NK-92 treated with Interleukin-12 subunit alpha and Interleukin-12 subunit beta, amount 100 ng/mL, for 24 hours (cell line): ENCODE data around the gene ELOB.

ENCODE experiments used
- DNase-seq: peaks from one replicate; lab custom pipeline; 2025; lab: John Stamatoyannopoulos, UW

The ELOB gene

GRCh38 chr16:2768403-2769089 is 8.5 kb downstream of the ELOB start:
- no peak for DNase-seq

- DNase-seq, result no peak
Observed at GRCh38 chr16:2767891-2768290, 9.2 kb downstream of the ELOB start.

- DNase-seq, result no peak
Observed at GRCh38 chr16:2767140-2767731, 9.8 kb downstream of the ELOB start.

- no peak for DNase-seq
Observed at GRCh38 chr16:2766430-2767139, 10.5 kb downstream of the ELOB start.

- DNase-seq, result no peak
Observed at GRCh38 chr16:2765462-2766404, 11.3 kb downstream of the ELOB start.

- DNase-seq, result no peak
Observed at GRCh38 chr16:2764718-2765117, 12.4 kb downstream of the ELOB start.

GRCh38 chr16:2763173-2763572 is 13.9 kb downstream of the ELOB start:
- no peak for DNase-seq

GRCh38 chr16:2762711-2763110 is 14.4 kb downstream of the ELOB start:
- DNase-seq, result no peak

- no peak for DNase-seq
Observed at GRCh38 chr16:2761886-2762583, 15.0 kb downstream of the ELOB start.

- no peak for DNase-seq
Observed at GRCh38 chr16:2761472-2761871, 15.6 kb downstream of the ELOB start.

GRCh38 chr16:2757344-2757743 is 19.7 kb downstream of the ELOB start:
- no peak for DNase-seq

- DNase-seq, result no peak
Observed at GRCh38 chr16:2756288-2757015, 20.6 kb downstream of the ELOB start.

- DNase-seq, result no peak
Observed at GRCh38 chr16:2755158-2755557, 21.9 kb downstream of the ELOB start.

- no peak for DNase-seq
Observed at GRCh38 chr16:2753733-2754020, 23.4 kb downstream of the ELOB start.

GRCh38 chr16:2752850-2753732 is 24.0 kb downstream of the ELOB start:
- peak; percentile 91 for DNase-seq

GRCh38 chr16:2752035-2752849 is 24.8 kb downstream of the ELOB start, which contains the start of gene SRRM2:
SRRM2 (plus strand) TSS chr16:2752638; CDS start chr16:2756365, 3,727 bp downstream.
- DNase-seq, result peak; percentile 94

- peak; percentile 84 for DNase-seq
Observed at GRCh38 chr16:2751577-2752034, 25.5 kb downstream of the ELOB start.

GRCh38 chr16:2749936-2750335 is 27.1 kb downstream of the ELOB start:
- DNase-seq, result no peak

- no peak for DNase-seq
Observed at GRCh38 chr16:2749476-2749875, 27.6 kb downstream of the ELOB start.
